HG03439 (cell line): Measurements from ENCODE around the gene ZNF234.
"Not testable (repeated sequence)": the region's sequence is repeated elsewhere in the genome, so short reads cannot be mapped to it uniquely, and the experiment has no call there.

Source experiments
- ATAC-seq: cut with Tn5 transposase; IDR thresholded peaks from one replicate; pipeline ENCODE4 v1.9.1; 2021; ENCODE audit warnings: mild to moderate bottlenecking, moderate library complexity; ENCODE audit not compliant: unreplicated experiment

The ZNF234 gene

DNA sequence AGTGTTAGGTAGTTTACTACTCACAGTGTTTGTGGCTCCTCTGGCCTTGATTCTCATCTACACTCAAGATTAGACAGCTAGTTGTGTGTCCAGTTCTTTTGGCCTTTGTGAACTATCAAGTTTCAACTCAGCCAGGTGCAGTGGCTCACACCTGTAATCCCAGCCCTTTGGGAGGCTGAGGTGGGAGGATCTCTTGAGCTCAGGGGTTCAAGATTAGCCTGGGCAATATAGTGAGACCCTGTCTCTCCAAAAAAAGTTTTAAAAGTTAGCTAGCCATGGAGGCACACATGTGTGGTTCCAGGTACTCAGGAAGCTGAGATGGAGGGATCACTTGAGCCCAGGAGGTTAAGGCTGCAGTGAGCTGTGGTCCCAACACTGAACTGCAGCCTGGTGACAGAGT lies 39.6 kb downstream of the ZNF234 start:
- ATAC-seq = no peak

DNA sequence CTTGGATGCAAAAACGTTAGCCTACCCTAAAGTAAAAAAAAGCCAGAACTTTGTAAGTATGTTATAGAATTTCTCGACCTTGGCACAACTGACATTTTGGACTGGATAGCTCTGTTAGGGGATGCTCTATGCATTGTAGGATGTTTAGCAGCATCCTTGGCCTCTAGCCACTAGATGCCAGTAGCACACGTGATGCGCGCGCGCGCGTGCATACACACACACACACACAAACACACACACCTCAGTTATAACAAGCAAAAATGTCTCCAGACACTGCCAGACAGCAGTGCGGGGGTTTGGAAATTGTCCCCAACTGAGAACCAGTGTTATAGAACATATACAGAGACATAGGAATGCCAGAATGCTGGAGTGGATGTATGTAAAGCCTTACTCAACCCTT lies 40.8 kb downstream of the ZNF234 start:
- ATAC-seq = no peak

DNA sequence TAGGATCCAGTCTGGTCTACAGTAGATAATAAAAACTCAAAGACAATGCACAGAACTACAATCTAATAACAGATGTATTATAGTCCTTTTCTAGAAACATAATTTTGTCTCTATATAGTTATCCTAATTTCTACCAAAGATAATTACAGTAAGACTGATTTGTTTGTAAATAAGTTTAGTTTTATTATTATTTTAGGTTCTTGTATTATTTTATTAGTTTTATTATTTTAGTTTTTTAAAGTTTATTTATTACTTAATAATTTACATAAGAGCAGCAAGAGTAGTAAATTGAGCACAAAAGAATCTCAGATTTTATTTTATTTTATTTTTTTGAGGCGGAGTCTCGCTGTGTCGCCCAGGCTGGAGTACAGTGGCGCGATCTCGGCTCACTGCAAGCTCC lies 48.7 kb downstream of the ZNF234 start:
- ATAC-seq = no peak

DNA sequence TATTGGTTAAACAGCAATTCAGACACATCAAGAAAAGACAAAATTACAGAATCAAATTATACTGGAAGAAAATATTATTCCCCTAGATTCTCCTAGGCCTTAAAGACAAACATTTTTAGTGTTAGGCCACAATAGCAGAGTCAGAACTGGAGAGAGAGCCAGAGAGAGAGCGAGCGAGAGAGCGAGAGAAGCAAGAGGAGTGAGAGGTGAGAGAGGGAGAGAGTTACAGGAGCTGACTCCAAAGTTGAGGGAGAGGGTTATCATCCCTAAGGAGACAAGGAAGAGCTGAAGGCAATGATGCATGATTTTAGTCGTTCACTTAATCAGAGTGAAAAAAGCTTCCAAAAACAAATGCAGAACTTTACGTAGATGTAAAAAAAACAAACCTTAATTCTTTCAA lies 50.8 kb downstream of the ZNF234 start:
- no peak for ATAC-seq

DNA sequence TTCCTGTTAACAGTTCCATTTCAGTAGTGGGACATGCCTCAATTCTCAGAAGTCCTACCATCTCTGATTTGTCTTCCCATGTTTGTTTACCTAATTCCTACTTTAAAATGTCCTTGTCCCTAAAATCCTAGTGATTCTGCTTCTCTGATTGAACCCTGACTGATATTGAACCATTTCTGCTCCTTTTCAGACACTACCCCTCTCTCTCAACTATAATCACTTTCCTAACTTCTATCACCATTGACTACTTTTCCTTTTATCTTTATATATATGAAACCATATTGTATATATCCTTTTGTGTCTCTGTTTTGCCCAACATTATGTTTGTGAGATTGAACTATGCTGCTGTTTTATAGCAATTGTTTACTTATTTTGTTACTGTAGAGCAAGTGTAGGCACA lies 55.4 kb downstream of the ZNF234 start:
- ATAC-seq = no peak

DNA sequence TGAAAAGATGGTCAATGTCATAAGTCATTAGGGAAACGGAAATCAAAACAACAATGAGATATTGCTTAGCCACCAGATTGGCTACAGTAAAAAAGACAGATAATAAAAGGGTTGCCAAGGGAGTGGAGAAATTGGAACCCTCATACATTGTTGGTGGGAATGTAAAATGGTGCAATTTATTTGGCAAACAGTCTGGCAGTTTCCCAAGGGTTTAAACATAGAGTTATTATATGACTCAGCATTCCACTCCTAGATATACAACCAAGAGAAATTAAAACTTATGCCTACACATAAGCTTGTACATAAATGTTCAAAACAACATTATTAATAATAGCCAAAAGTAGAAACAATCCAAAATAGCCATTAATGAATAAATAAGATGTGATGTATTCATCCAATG lies 61.1 kb downstream of the ZNF234 start:
- ATAC-seq = no peak

DNA sequence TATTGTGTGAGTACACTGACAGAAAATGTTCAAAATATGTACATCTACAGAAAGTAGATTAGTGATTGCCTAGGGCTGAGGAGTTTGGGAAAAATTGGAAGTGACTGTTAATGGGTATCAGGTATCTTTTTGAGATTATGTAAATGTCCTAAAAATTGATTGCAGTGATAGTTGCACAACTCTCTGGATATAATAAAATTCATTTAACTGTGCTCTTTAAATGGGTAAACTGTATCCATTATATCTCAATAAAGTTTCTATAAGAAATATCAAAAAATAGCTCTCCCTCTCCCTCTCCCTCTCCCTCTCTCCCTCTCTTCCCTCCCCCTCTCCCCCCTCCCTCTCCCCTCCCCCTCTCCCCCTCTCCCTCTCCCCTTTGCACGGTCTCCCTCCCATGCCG lies 61.6 kb downstream of the ZNF234 start:
- ATAC-seq = no peak

DNA sequence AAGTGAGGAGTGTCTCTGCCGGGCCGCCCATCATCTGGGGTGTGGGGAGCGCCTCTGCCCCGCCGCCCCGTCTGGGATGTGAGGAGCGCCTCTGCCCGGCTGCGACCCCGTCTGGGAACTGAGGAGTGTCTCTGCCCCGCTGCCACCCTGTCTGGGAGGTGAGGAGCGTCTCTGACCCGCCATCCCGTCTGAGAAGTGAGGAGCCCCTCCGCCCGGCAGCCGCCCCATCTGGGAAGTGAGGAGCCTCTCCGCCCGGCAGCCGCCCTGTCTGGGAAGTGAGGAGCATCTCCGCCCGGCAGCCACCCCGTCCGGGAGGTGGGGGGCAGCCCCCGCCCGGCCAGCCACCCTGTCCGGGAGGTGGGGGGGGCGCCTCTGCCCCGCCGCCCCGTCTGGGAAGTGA lies 62.5 kb downstream of the ZNF234 start:
- ATAC-seq = not testable (repeated sequence)

DNA sequence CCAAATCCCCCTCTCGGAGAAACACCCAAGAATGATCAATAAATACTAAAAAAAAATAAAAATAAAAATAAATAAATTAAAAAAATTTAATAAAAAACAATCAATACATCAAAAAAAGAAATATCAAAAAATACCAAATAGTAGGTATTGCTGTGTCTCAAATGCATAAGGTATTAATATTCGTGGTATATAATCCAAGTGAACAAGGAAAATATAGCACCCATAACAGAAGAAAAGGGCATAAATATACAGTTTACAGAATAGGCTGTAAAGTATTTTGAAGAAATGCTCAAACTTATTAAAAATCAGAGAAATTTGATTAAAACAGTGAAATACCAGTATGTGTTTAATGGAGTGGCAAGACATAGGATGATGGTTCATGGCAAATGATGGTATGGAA lies 63.4 kb downstream of the ZNF234 start:
- no peak for ATAC-seq

DNA sequence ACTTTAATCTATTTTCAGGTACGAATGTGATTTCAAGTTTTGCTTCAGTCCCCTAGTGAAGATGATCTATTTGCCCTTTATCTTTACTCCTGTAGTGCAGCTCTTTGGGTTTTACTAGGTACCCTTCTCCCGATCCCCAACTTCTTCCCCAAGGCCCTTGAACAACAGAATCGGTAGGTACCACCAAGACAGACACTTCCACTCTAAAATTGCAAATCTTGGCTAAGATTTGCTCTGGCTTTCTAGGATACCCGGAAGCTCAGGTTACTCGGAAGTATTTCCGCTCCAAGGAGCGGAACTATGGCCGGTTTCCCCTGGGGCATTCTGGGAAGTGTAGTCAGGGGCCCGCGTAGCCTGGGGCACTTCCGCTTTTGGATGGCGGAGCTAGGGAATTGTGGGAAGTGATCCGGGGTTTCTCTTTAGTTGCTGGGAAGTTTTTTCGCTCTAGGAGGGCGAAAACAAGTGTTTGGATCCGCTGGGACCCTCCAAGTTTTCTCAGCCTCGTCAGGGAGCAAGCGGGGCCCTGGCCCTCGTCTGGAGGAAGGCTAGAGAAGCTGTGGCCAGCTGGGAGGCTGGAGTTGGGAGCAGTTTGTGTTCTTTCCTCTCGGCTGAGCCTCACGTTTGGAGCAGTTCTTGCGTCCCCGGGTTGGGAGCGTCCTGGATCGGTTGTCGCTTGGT lies 65.9 kb downstream of the ZNF234 start:
- peak; percentile 89 for ATAC-seq
